T-helper 2 cell treated with Interferon-gamma antibody and Interleukin-4, amounts not matched to agents 5 μg/mL and 100 μg/mL, for 36 hours (primary cell): Measurements from ENCODE around the gene ATP1A4.
"Not testable (repeated sequence)": the region's sequence is repeated elsewhere in the genome, so short reads cannot be mapped to it uniquely, and the experiment has no call there.

ENCODE experiments used
- DNase-seq: peaks from one replicate; pipeline ENCODE4 v3.0.0; 2021; ENCODE audit warnings: low spot score
- H3K27ac Mint-ChIP-seq: one replicate; pipeline ENCODE4 v1.8.0; 2021; ENCODE audit warnings: mild to moderate bottlenecking, mixed read lengths
- H3K27me3 Mint-ChIP-seq: one replicate; pipeline ENCODE4 v1.8.0; 2021; ENCODE audit warnings: low read depth, mixed read lengths
- H3K36me3 Mint-ChIP-seq: one replicate; pipeline ENCODE4 v1.8.0; 2021; ENCODE audit warnings: low read depth, mixed read lengths
- H3K4me1 Mint-ChIP-seq: one replicate; pipeline ENCODE4 v1.8.0; 2021; ENCODE audit warnings: low read depth, mixed read lengths
- H3K4me3 Mint-ChIP-seq: one replicate; pipeline ENCODE4 v1.8.0; 2022; ENCODE audit warnings: mild to moderate bottlenecking, moderate library complexity, mixed read lengths
- H3K9me3 Mint-ChIP-seq: one replicate; pipeline ENCODE4 v1.8.0; 2021; ENCODE audit warnings: mixed read lengths

The ATP1A4 gene

GRCh38 chr1:160151303-160151702 lies at the start of gene ATP1A4:
Gene ATP1A4 (plus strand): TSS chr1:160151603. CDS start chr1:160152041, 438 bp downstream.
- Mint-ChIP-seq H3K4me1 (no peaks in the 10 kb centered on the region), H3K4me3 (no peak within 1 kb of the TSS), H3K27ac (no peak within 1 kb of the TSS), H3K27me3 (peaks cover 7% of the 10 kb centered on the region), H3K36me3 (no peaks in the 10 kb centered on the region), H3K9me3 (no peaks in the 10 kb centered on the region)
- DNase-seq, result no peak

- peaks cover 21% of the 10 kb centered on the region for H3K4me1 Mint-ChIP-seq
- H3K36me3 Mint-ChIP-seq, result no peaks in the 10 kb centered on the region
- H3K4me3 Mint-ChIP-seq, result no peak overlapping the region
- H3K27ac Mint-ChIP-seq, result no peak overlapping the region
- peaks cover 2% of the 10 kb centered on the region for H3K27me3 Mint-ChIP-seq
- DNase-seq, result no peak
- H3K9me3 Mint-ChIP-seq, result no peaks in the 10 kb centered on the region
Observed at GRCh38 chr1:160101717-160102522, 49.5 kb upstream of the ATP1A4 start.

GRCh38 chr1:160103658-160104408 lies 47.6 kb upstream of the ATP1A4 start:
- H3K27ac Mint-ChIP-seq, result no peak overlapping the region

GRCh38 chr1:160104486-160104885 lies 46.9 kb upstream of the ATP1A4 start:
- no peaks in the 10 kb centered on the region for H3K9me3 Mint-ChIP-seq
- peaks cover 4% of the 10 kb centered on the region for H3K27me3 Mint-ChIP-seq
- peaks cover 12% of the 10 kb centered on the region for H3K4me1 Mint-ChIP-seq
- H3K4me3 Mint-ChIP-seq, result no peak overlapping the region
- no peak overlapping the region for H3K27ac Mint-ChIP-seq
- no peak for DNase-seq
- H3K36me3 Mint-ChIP-seq, result no peaks in the 10 kb centered on the region

More at GRCh38 chr1:160103658-160104408, 47.6 kb upstream of the ATP1A4 start:
- Mint-ChIP-seq H3K9me3 (no peaks in the 10 kb centered on the region), H3K4me3 (no peak overlapping the region), H3K4me1 (peaks cover 13% of the 10 kb centered on the region), H3K27me3 (peaks cover 4% of the 10 kb centered on the region), H3K36me3 (no peaks in the 10 kb centered on the region)
- no peak for DNase-seq

GRCh38 chr1:160105155-160105554 lies 46.2 kb upstream of the ATP1A4 start:
- Mint-ChIP-seq H3K36me3 (no peaks in the 10 kb centered on the region), H3K4me1 (peaks cover 9% of the 10 kb centered on the region), H3K4me3 (no peak overlapping the region), H3K9me3 (no peaks in the 10 kb centered on the region), H3K27ac (no peak overlapping the region), H3K27me3 (peaks cover 4% of the 10 kb centered on the region)
- no peak for DNase-seq

GRCh38 chr1:160107512-160107911 lies 43.9 kb upstream of the ATP1A4 start:
- Mint-ChIP-seq H3K27me3 (peaks cover 8% of the 10 kb centered on the region), H3K27ac (no peak overlapping the region), H3K9me3 (no peaks in the 10 kb centered on the region), H3K36me3 (no peaks in the 10 kb centered on the region), H3K4me1 (peaks cover 4% of the 10 kb centered on the region), H3K4me3 (no peak overlapping the region)
- DNase-seq, result no peak

GRCh38 chr1:160108888-160109662 lies 42.3 kb upstream of the ATP1A4 start:
- Mint-ChIP-seq H3K4me3 (no peak overlapping the region), H3K27me3 (peaks cover 8% of the 10 kb centered on the region), H3K9me3 (no peaks in the 10 kb centered on the region), H3K4me1 (peaks cover 4% of the 10 kb centered on the region), H3K27ac (no peak overlapping the region), H3K36me3 (no peaks in the 10 kb centered on the region)
- no peak for DNase-seq

- Mint-ChIP-seq H3K36me3 (no peaks in the 10 kb centered on the region), H3K27ac (no peak overlapping the region), H3K4me1 (peaks cover 4% of the 10 kb centered on the region), H3K9me3 (no peaks in the 10 kb centered on the region), H3K4me3 (no peak overlapping the region), H3K27me3 (peaks cover 8% of the 10 kb centered on the region)
- DNase-seq, result no peak
Observed at GRCh38 chr1:160109686-160110085, 41.7 kb upstream of the ATP1A4 start.

- H3K36me3 Mint-ChIP-seq, H3K4me1 Mint-ChIP-seq, DNase-seq, H3K27me3 Mint-ChIP-seq, H3K4me3 Mint-ChIP-seq, H3K27ac Mint-ChIP-seq, H3K9me3 Mint-ChIP-seq: not testable (repeated sequence)
Observed at GRCh38 chr1:160111462-160111861, 39.9 kb upstream of the ATP1A4 start.

GRCh38 chr1:160112357-160112756 lies 39.0 kb upstream of the ATP1A4 start:
- no peak overlapping the region for H3K27ac Mint-ChIP-seq
- H3K9me3 Mint-ChIP-seq, result no peaks in the 10 kb centered on the region
- H3K36me3 Mint-ChIP-seq, result no peaks in the 10 kb centered on the region
- no peak overlapping the region for H3K4me3 Mint-ChIP-seq
- peaks cover 4% of the 10 kb centered on the region for H3K4me1 Mint-ChIP-seq
- peaks cover 8% of the 10 kb centered on the region for H3K27me3 Mint-ChIP-seq
- no peak for DNase-seq

- H3K9me3 Mint-ChIP-seq, result no peaks in the 10 kb centered on the region
- no peak for DNase-seq
- peaks cover 11% of the 10 kb centered on the region for H3K27me3 Mint-ChIP-seq
- H3K4me3 Mint-ChIP-seq, result no peak overlapping the region
- peaks cover 4% of the 10 kb centered on the region for H3K4me1 Mint-ChIP-seq
- H3K27ac Mint-ChIP-seq, result no peak overlapping the region
- no peaks in the 10 kb centered on the region for H3K36me3 Mint-ChIP-seq
Observed at GRCh38 chr1:160113407-160113806, 38.0 kb upstream of the ATP1A4 start.

- no peak for DNase-seq
- Mint-ChIP-seq H3K4me3 (no peak overlapping the region), H3K9me3 (no peaks in the 10 kb centered on the region), H3K4me1 (peaks cover under 1% of the 10 kb centered on the region), H3K27ac (no peak overlapping the region), H3K27me3 (peaks cover 11% of the 10 kb centered on the region), H3K36me3 (no peaks in the 10 kb centered on the region)
Observed at GRCh38 chr1:160114085-160114484, 37.3 kb upstream of the ATP1A4 start.

- Mint-ChIP-seq H3K4me1 (no peaks in the 10 kb centered on the region), H3K9me3 (no peaks in the 10 kb centered on the region), H3K27ac (no peak within 1 kb of the TSS), H3K27me3 (peaks cover 7% of the 10 kb centered on the region), H3K4me3 (no peak within 1 kb of the TSS), H3K36me3 (no peaks in the 10 kb centered on the region)
- no peak for DNase-seq
Observed at GRCh38 chr1:160115545-160116282, 35.7 kb upstream of the ATP1A4 start, which contains the start of gene ATP1A2. Gene ATP1A2 (plus strand): TSS chr1:160115759. CDS start chr1:160115862, 103 bp downstream.
